Type B pancreatic cell (in vitro differentiated cells): ENCODE results near the gene GPR119. TPM values are rescaled to one million over a fixed set of nuclear protein-coding genes. Genes with fewer than 3 reads are reported as not detected.
"Not testable (repeated sequence)": the region's sequence is repeated elsewhere in the genome, so short reads cannot be mapped to it uniquely, and the experiment has no call there.

Experiments used
- DNase-seq: peaks from one replicate; pipeline ENCODE4 v3.0.0; 2021; ENCODE audit warnings: mixed read lengths; ENCODE audit not compliant: unreplicated experiment; ENCODE audit errors: extremely low spot score
- H3K27ac Mint-ChIP-seq: 2 replicates; pipeline ENCODE4 v1.8.0; 2021; ENCODE audit warnings: mild to moderate bottlenecking, mixed read lengths
- H3K27me3 Mint-ChIP-seq: 2 replicates; pipeline ENCODE4 v1.8.0; 2021; ENCODE audit warnings: mixed read lengths
- H3K36me3 Mint-ChIP-seq: 2 replicates; pipeline ENCODE4 v1.8.0; 2021; ENCODE audit warnings: mixed read lengths
- H3K4me1 Mint-ChIP-seq: one replicate; pipeline ENCODE4 v1.8.0; 2021; ENCODE audit warnings: mixed read lengths; ENCODE audit not compliant: unreplicated experiment
- H3K4me3 Mint-ChIP-seq: 2 replicates; pipeline ENCODE4 v1.8.0; 2021; ENCODE audit warnings: mild to moderate bottlenecking, mixed read lengths
- H3K9me3 Mint-ChIP-seq: 2 replicates; pipeline ENCODE4 v1.8.0; 2021; ENCODE audit warnings: mixed read lengths
- CTCF ChIP-seq: fragments of 200-600 bp; sonication (generic); conservative IDR thresholded peaks from 2 replicates; pipeline ENCODE4 v1.5.0; 2021; ENCODE audit warnings: antibody characterized with exemption, mild to moderate bottlenecking
- total RNA-seq: library from RNA; stranded (reverse); gene quantifications from 2 replicates; pipeline ENCODE4 v1.2.1, GENCODE V29; 2021; ENCODE audit warnings: low replicate concordance

The GPR119 gene
- total RNA-seq, 1 donor from 2014 or later = 11.9 TPM

DNA sequence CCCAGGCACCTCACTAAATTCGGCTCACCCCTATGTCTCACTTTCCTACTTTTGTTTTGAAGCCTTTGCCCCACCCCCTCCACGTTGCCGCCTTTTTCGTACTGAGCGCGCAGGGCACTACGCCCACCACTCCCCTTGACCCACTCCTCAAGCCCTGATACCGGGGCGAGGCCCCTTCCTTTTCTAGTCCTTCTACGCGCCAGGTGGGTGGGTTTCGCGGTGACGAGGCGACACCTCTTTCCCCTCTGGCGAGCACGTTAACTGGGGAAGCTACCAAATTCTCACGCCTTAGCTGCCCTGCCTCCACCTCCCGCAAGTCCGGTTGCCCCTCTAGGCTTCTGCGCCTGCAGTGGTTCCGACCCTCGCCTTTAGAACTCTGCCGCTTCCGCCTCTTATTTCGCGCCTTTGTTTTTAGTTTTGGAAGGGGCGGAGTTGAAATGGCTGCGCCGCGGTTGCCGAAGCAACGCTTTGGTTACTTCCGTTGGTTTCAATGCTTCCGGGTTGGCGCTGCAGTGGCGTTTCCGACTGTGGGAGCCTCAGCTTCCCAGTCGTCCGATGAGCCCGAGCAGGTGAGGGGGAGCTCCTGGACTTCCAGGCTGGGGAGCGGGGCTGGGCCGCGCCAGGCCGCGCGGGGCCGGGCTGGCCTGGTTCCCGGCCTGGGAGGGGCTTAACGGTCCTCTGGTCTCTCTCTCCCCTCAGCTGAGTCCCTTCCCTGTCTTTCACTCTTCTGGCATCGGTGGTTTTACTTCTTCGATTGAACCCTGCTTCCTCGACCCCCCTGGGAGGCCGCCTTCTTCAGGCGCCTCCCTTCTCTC lies 45.9 kb downstream of the GPR119 start, which contains the start of gene SLC25A14:
SLC25A14 (plus strand) TSS at position 512 of the 815 bp plus-strand sequence. CDS start 360 bp downstream, outside the sequence.
- Mint-ChIP-seq H3K27me3 (no peaks in the 10 kb centered on the region), H3K27ac (peak within 1 kb of the TSS; percentile 96), H3K36me3 (no peaks in the 10 kb centered on the region), H3K9me3 (no peaks in the 10 kb centered on the region), H3K4me3 (peak within 1 kb of the TSS; percentile 95), H3K4me1 (peaks cover 6% of the 10 kb centered on the region)
- peak; percentile 75 for DNase-seq
- TF ChIP-seq CTCF = no peak

GRCh38 chrX:130338869-130339268 lies 46.6 kb downstream of the GPR119 start:
- Mint-ChIP-seq H3K27ac (peak overlapping the region; percentile 96), H3K4me3 (peak overlapping the region; percentile 95)
- H3K36me3 Mint-ChIP-seq, DNase-seq, H3K27me3 Mint-ChIP-seq, H3K4me1 Mint-ChIP-seq, H3K9me3 Mint-ChIP-seq: not testable (repeated sequence)

DNA sequence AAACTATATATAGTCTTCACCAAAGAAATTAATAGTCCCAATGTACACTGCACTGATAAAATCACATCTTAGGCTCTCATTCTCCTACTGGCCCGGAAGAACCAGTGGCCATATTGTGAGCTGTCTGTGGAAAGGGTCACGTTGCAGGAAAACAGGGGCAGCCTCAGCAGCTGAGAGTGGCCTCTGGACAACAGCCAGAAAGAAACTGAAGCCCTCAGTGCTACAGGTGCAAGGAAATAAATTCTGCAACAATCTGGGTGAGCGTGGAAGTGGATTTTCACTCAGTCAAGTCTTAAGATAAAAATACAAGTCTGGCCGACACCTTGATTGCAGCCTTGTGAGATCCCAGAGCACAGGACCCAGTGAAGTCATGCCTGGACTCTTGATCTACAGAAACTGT lies 48.9 kb downstream of the GPR119 start:
- no peak overlapping the region for H3K27ac Mint-ChIP-seq

More for the DNA sequence above, 48.9 kb downstream of the GPR119 start:
- H3K9me3 Mint-ChIP-seq = no peaks in the 10 kb centered on the region
- H3K4me1 Mint-ChIP-seq = peaks cover 6% of the 10 kb centered on the region
- no peak overlapping the region for H3K4me3 Mint-ChIP-seq
- H3K36me3 Mint-ChIP-seq = no peaks in the 10 kb centered on the region
- TF ChIP-seq CTCF = no peak
- no peaks in the 10 kb centered on the region for H3K27me3 Mint-ChIP-seq
- no peak for DNase-seq

Other genes starting within 250 kb of the GPR119 start
- 48.5 and 51.9 TPM in 2 replicates for gene AIFM1, start 219.8 kb downstream of the GPR119 start, total RNA-seq
- gene RAB33A, start 213.7 kb downstream of the GPR119 start, total RNA-seq = 1.8 and 3.5 TPM in 2 replicates
- gene ZNF280C, start 116.8 kb downstream of the GPR119 start, total RNA-seq = 6.4 and 13.2 TPM in 2 replicates
- 19.6 and 23.1 TPM in 2 replicates for gene SLC25A14, start 45.8 kb downstream of the GPR119 start, total RNA-seq
- 29.1 and 32.4 TPM in 2 replicates for gene RBMX2, start 16.3 kb upstream of the GPR119 start, total RNA-seq